Measurements from ENCODE around the gene PLXDC2.

- TF ChIP-seq, protein P1, sequence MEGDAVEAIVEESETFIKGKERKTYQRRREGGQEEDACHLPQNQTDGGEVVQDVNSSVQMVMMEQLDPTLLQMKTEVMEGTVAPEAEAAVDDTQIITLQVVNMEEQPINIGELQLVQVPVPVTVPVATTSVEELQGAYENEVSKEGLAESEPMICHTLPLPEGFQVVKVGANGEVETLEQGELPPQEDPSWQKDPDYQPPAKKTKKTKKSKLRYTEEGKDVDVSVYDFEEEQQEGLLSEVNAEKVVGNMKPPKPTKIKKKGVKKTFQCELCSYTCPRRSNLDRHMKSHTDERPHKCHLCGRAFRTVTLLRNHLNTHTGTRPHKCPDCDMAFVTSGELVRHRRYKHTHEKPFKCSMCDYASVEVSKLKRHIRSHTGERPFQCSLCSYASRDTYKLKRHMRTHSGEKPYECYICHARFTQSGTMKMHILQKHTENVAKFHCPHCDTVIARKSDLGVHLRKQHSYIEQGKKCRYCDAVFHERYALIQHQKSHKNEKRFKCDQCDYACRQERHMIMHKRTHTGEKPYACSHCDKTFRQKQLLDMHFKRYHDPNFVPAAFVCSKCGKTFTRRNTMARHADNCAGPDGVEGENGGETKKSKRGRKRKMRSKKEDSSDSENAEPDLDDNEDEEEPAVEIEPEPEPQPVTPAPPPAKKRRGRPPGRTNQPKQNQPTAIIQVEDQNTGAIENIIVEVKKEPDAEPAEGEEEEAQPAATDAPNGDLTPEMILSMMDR (IDR thresholded peaks at IDR 0.05): no peak
- TF ChIP-seq POLR2A (IDR thresholded peaks at IDR 0.05) (no peak), POLR2AphosphoS5 (IDR thresholded peaks at IDR 0.05) (no peak), EP300 (IDR thresholded peaks at IDR 0.05) (no peak)
Measured at GRCh38 chr10:20118119-20118518, 301.9 kb downstream of the PLXDC2 start.
